SU-DHL-6 (cell line): Measurements from ENCODE around the gene TRIM9.

Experiments
- CTCF ChIP-seq: fragments of 200-600 bp; sonication (generic); IDR thresholded peaks from one replicate; pipeline ENCODE4 v1.5.1; 2017; ENCODE audit warnings: antibody characterized with exemption, mild to moderate bottlenecking, low read length, moderate library complexity; ENCODE audit not compliant: insufficient read depth, poor library complexity, severe bottlenecking
- EZH2phosphoT487 ChIP-seq: fragments of 200-600 bp; sonication (generic), shearing (Covaris generic); conservative IDR thresholded peaks from 2 replicates; pipeline ENCODE4 v1.6.1; 2018; ENCODE audit warnings: mild to moderate bottlenecking, antibody characterized with exemption, low read length, moderate library complexity, mixed read lengths

- no peak for TF ChIP-seq CTCF
- no peak for TF ChIP-seq EZH2phosphoT487
Measured at GRCh38 chr14:50932592-50933495, 162.1 kb downstream of the TRIM9 start.
